Endodermal cell (in vitro differentiated cells): ENCODE results near the gene CLDN20. TPM values are rescaled to one million over a fixed set of nuclear protein-coding genes. Genes with fewer than 3 reads are reported as not detected.
A peak's percentile ranks its signal among the peaks of the same experiment; 100 is the strongest.

Experiments
- DNase-seq: peaks from one replicate; pipeline ENCODE4 v3.0.0-alpha.2; 2017
- H3K27ac ChIP-seq: 2 replicates; pipeline ENCODE4 v1.5.1; 2013; ENCODE audit warnings: mild to moderate bottlenecking, low read depth, low read length, moderate library complexity
- H3K27me3 ChIP-seq: 2 replicates; pipeline ENCODE4 v1.6.1; 2013; ENCODE audit warnings: mild to moderate bottlenecking, low read length, moderate library complexity; ENCODE audit not compliant: insufficient read depth, control insufficient read depth, poor library complexity, severe bottlenecking
- H3K36me3 ChIP-seq: 2 replicates; pipeline ENCODE4 v1.7.0; 2013; ENCODE audit warnings: mild to moderate bottlenecking, low read length, moderate library complexity; ENCODE audit not compliant: control insufficient read depth, insufficient read depth
- H3K4me1 ChIP-seq: one replicate; pipeline ENCODE4 v1.7.0; 2013; ENCODE audit warnings: low read length; ENCODE audit not compliant: control insufficient read depth, insufficient read depth
- H3K4me3 ChIP-seq: 2 replicates; pipeline ENCODE4 v1.5.1; 2013; ENCODE audit warnings: mild to moderate bottlenecking, low read length, moderate library complexity
- H3K9ac ChIP-seq: 2 replicates; pipeline ENCODE4 v1.6.1; 2013; ENCODE audit warnings: mild to moderate bottlenecking, low read length, moderate library complexity; ENCODE audit not compliant: poor library complexity, severe bottlenecking; ENCODE audit errors: extremely low read depth
- H3K9me3 ChIP-seq: 2 replicates; pipeline ENCODE4 v1.6.1; 2013; ENCODE audit warnings: mild to moderate bottlenecking, low read length, moderate library complexity; ENCODE audit not compliant: control insufficient read depth
- H3K27ac Mint-ChIP-seq: 2 replicates; pipeline ENCODE4 v1.8.0; 2020; ENCODE audit warnings: mixed read lengths
- H3K27me3 Mint-ChIP-seq: 2 replicates; pipeline ENCODE4 v1.8.0; 2021; ENCODE audit warnings: mild to moderate bottlenecking, mixed read lengths; ENCODE audit not compliant: insufficient read depth
- H3K36me3 Mint-ChIP-seq: 2 replicates; pipeline ENCODE4 v1.8.0; 2020; ENCODE audit warnings: low read depth, mixed read lengths
- H3K4me1 Mint-ChIP-seq: 2 replicates; pipeline ENCODE4 v1.8.0; 2020; ENCODE audit warnings: mixed read lengths
- H3K4me3 Mint-ChIP-seq: 2 replicates; pipeline ENCODE4 v1.8.0; 2020; ENCODE audit warnings: mild to moderate bottlenecking, moderate library complexity, mixed read lengths
- H3K9me3 Mint-ChIP-seq: 2 replicates; pipeline ENCODE4 v1.8.0; 2020; ENCODE audit warnings: mild to moderate bottlenecking, mixed read lengths
- WGBS, 2 experiments: methylation state at CpG; one replicate each; pipeline versions ENCODE4 v1.1.5 to v1.1.7; 2013; ENCODE audit warnings: missing lambda C conversion rate in 2 of 2, mixed read lengths in 1 of 2; ENCODE audit not compliant: insufficient coverage in 1 of 2, insufficient read length in 1 of 2; 5-methylcytosine and 5-hydroxymethylcytosine counted together
- total RNA-seq, 2 donors: library from RNA; stranded (reverse); fragmentation: NEBNext Ultra II Directional in 1 of 2; extraction: Animal tissue kit (Norgen Biotek cat#: 25700) in 1 of 2; gene quantifications; 2 replicates in 1 of 2; 3 replicates in 1 of 2; pipeline ENCODE4 v1.2.1, GENCODE V29; 2021
- TF ChIP-seq, protein P1 (sequence below): fragments of 200-600 bp; sonication (generic); conservative IDR thresholded peaks from 2 replicates; pipeline ENCODE4 v1.5.0; 2021; ENCODE audit warnings: antibody characterized with exemption, mild to moderate bottlenecking

CLDN20 gene
- total RNA-seq, 2 donors from 2014 or later: not detected

DNA sequence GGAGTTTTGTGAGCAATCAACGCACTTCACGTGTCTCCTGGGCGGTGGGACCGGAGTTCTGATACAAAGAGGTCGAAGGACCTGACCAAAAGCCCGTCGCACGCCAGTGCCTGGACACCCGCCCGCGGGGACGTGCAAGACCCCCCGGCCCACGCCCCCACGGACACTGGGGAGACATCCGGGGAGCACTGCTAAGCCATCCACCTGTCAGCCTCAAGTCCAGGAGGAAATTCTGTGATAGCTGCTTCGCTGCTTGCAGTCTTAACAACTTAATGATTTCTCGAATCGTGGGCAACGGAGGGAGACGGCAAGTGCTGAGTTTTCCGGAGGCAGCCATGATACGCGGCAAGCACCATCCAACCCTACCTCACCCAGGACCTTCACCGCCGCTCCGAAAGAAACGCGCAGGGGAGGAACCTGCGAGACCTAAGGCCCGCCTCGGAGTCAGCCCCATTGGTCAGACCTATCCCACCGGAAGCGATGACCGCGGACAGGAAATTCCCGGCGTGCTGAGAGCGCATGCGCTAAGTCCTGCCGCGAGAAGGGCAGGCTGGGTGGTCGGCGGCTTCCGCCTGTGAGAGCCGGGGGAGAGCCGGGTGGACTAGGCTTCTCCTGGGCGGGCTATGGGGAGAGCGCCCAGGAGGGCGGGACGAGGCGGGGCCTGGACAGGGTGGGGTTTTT lies 50.4 kb downstream of the CLDN20 start, which contains the start of gene TFB1M:
Gene TFB1M, minus strand, starts transcription at position 393 of the 681 bp plus-strand sequence. Its CDS starts 56 bp downstream, at position 337.
- WGBS, 2 experiments: 0 to 1% methylated on average over 21 to 52 of the region's 52 CpGs
- H3K27ac Mint-ChIP-seq: peak within 1 kb of the TSS; percentile 96
- H3K4me3 ChIP-seq: peak within 1 kb of the TSS; percentile 96
- H3K4me1 Mint-ChIP-seq: peaks cover 25% of the 10 kb centered on the region
- peak within 1 kb of the TSS; percentile 73 for H3K9ac ChIP-seq
- peaks cover 26% of the 10 kb centered on the region for H3K36me3 ChIP-seq
- no peaks in the 10 kb centered on the region for H3K27me3 ChIP-seq
- peak within 1 kb of the TSS; percentile 80 for H3K27ac ChIP-seq
- no peaks in the 10 kb centered on the region for H3K27me3 Mint-ChIP-seq
- H3K9me3 ChIP-seq: peaks cover under 1% of the 10 kb centered on the region
- H3K36me3 Mint-ChIP-seq: peaks cover 27% of the 10 kb centered on the region
- peaks cover 6% of the 10 kb centered on the region for H3K4me1 ChIP-seq
- TF ChIP-seq, protein P1, sequence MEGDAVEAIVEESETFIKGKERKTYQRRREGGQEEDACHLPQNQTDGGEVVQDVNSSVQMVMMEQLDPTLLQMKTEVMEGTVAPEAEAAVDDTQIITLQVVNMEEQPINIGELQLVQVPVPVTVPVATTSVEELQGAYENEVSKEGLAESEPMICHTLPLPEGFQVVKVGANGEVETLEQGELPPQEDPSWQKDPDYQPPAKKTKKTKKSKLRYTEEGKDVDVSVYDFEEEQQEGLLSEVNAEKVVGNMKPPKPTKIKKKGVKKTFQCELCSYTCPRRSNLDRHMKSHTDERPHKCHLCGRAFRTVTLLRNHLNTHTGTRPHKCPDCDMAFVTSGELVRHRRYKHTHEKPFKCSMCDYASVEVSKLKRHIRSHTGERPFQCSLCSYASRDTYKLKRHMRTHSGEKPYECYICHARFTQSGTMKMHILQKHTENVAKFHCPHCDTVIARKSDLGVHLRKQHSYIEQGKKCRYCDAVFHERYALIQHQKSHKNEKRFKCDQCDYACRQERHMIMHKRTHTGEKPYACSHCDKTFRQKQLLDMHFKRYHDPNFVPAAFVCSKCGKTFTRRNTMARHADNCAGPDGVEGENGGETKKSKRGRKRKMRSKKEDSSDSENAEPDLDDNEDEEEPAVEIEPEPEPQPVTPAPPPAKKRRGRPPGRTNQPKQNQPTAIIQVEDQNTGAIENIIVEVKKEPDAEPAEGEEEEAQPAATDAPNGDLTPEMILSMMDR: no peak
- peak; percentile 100 for DNase-seq
- H3K9me3 Mint-ChIP-seq: no peaks in the 10 kb centered on the region
- peak within 1 kb of the TSS; percentile 97 for H3K4me3 Mint-ChIP-seq

DNA sequence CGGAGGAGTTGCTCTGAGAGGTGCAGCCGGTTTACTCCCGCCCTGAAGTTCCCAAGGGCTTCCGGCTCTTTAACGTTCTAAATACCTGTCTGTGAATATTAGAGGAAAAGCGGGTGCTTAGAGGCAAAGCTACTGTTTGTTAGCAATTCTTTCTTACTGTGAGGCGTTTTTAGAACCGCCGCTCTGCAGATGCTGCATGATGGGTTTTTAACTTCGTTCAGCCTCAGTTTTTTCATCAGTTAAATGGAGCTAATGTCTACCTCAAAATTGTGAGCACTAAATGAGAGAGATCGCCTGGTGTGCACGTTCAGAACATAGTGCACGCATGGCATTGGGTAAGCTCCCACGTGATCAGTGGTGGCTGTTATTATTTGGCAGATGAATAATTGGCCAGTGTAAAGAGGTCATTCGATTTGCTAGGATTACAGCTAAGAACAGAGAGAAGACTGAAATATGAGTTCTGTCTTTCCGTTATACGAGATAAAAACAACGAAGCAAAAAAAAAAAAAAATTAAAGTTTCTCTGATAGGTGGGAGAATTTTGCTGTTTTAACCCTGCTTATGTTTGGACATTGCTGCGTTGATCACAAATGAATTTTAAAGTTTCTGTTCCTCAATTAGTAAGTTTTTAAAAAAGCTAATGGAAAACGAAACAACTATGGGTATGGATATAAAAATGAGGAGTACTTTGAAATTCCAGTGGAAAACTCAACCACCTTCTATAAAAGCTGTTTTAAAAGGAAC lies 51.1 kb downstream of the CLDN20 start:
- Histone ChIP-seq H3K9ac (peak overlapping the region; percentile 45), H3K36me3 (peaks cover 18% of the 10 kb centered on the region), H3K27me3 (no peaks in the 10 kb centered on the region), H3K4me1 (peaks cover 6% of the 10 kb centered on the region), H3K27ac (peak overlapping the region; percentile 71), H3K9me3 (peaks cover 4% of the 10 kb centered on the region), H3K4me3 (peak overlapping the region; percentile 91)
- WGBS, 2 experiments: 19% methylated on average over 16 to 20 of the region's 20 CpGs
- TF ChIP-seq, protein P1: no peak
- H3K4me1 Mint-ChIP-seq: peaks cover 25% of the 10 kb centered on the region
- H3K27ac Mint-ChIP-seq: peak overlapping the region; percentile 92
- no peaks in the 10 kb centered on the region for H3K27me3 Mint-ChIP-seq
- no peak for DNase-seq
- peak overlapping the region; percentile 97 for H3K4me3 Mint-ChIP-seq
- peaks cover 25% of the 10 kb centered on the region for H3K36me3 Mint-ChIP-seq
- no peaks in the 10 kb centered on the region for H3K9me3 Mint-ChIP-seq

DNA sequence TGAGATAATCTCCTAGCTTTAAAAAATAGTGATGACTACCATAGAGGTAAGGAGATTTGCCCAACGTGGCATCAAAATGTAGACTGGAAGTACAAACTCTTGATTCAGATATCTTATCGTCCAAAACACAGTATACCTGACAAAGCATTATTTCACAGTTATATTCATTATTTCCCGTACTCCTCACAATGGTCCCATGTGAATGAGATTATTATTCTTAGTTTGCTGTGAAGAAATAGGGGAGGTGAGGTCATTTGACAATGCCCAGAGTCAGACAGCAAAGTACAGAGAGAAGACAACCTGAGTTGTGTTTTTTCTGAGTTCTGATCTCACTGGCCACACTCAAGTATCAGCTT lies 51.7 kb downstream of the CLDN20 start:
- Histone ChIP-seq H3K9me3 (peaks cover 4% of the 10 kb centered on the region), H3K27me3 (no peaks in the 10 kb centered on the region), H3K4me3 (peak overlapping the region; percentile 91), H3K9ac (no peak overlapping the region), H3K27ac (no peak overlapping the region), H3K36me3 (peaks cover 13% of the 10 kb centered on the region), H3K4me1 (peaks cover 6% of the 10 kb centered on the region)
- 93 to 95% methylated on average over 2 to 3 of the region's 3 CpGs for WGBS, 2 experiments
- Mint-ChIP-seq H3K9me3 (no peaks in the 10 kb centered on the region), H3K36me3 (peaks cover 20% of the 10 kb centered on the region), H3K27ac (no peak overlapping the region), H3K4me1 (peaks cover 23% of the 10 kb centered on the region), H3K27me3 (no peaks in the 10 kb centered on the region), H3K4me3 (peak overlapping the region; percentile 97)
- TF ChIP-seq, protein P1: no peak
- no peak for DNase-seq
